ENCODE measurements around the gene CREG1. TPM values are rescaled to one million over a fixed set of nuclear protein-coding genes. Genes with fewer than 3 reads are reported as not detected.

CREG1 gene
- polyA plus RNA-seq, 1 donor from 2014 or later, result 13.0 TPM

GRCh38 chr1:167511374-167511986 is 42.1 kb downstream of the CREG1 start:
- peak overlapping the region in 1 of 4 donors; percentile 9 for H3K4me3 Mint-ChIP-seq
- H3K9me3 Mint-ChIP-seq, result no peaks in the 10 kb centered on the region
- H3K36me3 Mint-ChIP-seq, result no peaks in the 10 kb centered on the region
- H3K27ac Mint-ChIP-seq, result no peak overlapping the region
- peaks cover 0 to 4% (median 0%) of the 10 kb centered on the region in 3 donors for H3K4me1 Mint-ChIP-seq
- H3K27me3 Mint-ChIP-seq, result peaks cover 12% of the 10 kb centered on the region

- Mint-ChIP-seq H3K36me3 (no peaks in the 10 kb centered on the region), H3K27me3 (peaks cover 12% of the 10 kb centered on the region), H3K4me1 (peaks cover 0 to 4% (median 0%) of the 10 kb centered on the region in 3 donors), H3K27ac (no peak overlapping the region), H3K4me3 (no peak overlapping the region), H3K9me3 (no peaks in the 10 kb centered on the region)
These were observed 42.7 kb downstream of the CREG1 start for GRCh38 chr1:167510881-167511280.

- Mint-ChIP-seq H3K36me3 (no peaks in the 10 kb centered on the region), H3K27me3 (peaks cover 12% of the 10 kb centered on the region), H3K4me1 (peaks cover 0 to 4% (median 0%) of the 10 kb centered on the region in 3 donors), H3K27ac (no peak overlapping the region), H3K9me3 (no peaks in the 10 kb centered on the region), H3K4me3 (peak overlapping the region in 1 of 4 donors; percentile 49)
These were observed 43.3 kb downstream of the CREG1 start for GRCh38 chr1:167510244-167510643.

GRCh38 chr1:167509587-167509986 is 44.0 kb downstream of the CREG1 start:
- no peaks in the 10 kb centered on the region for H3K36me3 Mint-ChIP-seq
- H3K27ac Mint-ChIP-seq, result peak overlapping the region in 1 of 3 donors; percentile 36
- peaks cover 16% of the 10 kb centered on the region for H3K27me3 Mint-ChIP-seq
- H3K4me1 Mint-ChIP-seq, result peaks cover 0 to 4% (median 0%) of the 10 kb centered on the region in 3 donors
- no peaks in the 10 kb centered on the region for H3K9me3 Mint-ChIP-seq
- H3K4me3 Mint-ChIP-seq, result no peak overlapping the region

GRCh38 chr1:167507719-167508118 is 45.8 kb downstream of the CREG1 start:
- H3K27me3 Mint-ChIP-seq, result peaks cover 24% of the 10 kb centered on the region
- H3K27ac Mint-ChIP-seq, result no peak overlapping the region
- peaks cover 5 to 7% (median 6%) of the 10 kb centered on the region in 3 donors for H3K4me1 Mint-ChIP-seq
- H3K36me3 Mint-ChIP-seq, result no peaks in the 10 kb centered on the region
- no peak overlapping the region for H3K4me3 Mint-ChIP-seq
- H3K9me3 Mint-ChIP-seq, result no peaks in the 10 kb centered on the region

- Mint-ChIP-seq H3K27me3 (peaks cover 47% of the 10 kb centered on the region), H3K4me1 (peaks cover 19 to 26% (median 22%) of the 10 kb centered on the region in 3 donors), H3K4me3 (no peak overlapping the region), H3K27ac (no peak overlapping the region), H3K36me3 (no peaks in the 10 kb centered on the region), H3K9me3 (no peaks in the 10 kb centered on the region)
These were observed 49.1 kb downstream of the CREG1 start for GRCh38 chr1:167504467-167504827.

GRCh38 chr1:167503626-167504466 is 49.7 kb downstream of the CREG1 start:
- Mint-ChIP-seq H3K9me3 (no peaks in the 10 kb centered on the region), H3K4me3 (no peak overlapping the region), H3K27me3 (peaks cover 53% of the 10 kb centered on the region), H3K4me1 (peaks cover 21 to 28% (median 24%) of the 10 kb centered on the region in 3 donors), H3K36me3 (no peaks in the 10 kb centered on the region), H3K27ac (no peak overlapping the region)

GRCh38 chr1:167502719-167503462 is 50.7 kb downstream of the CREG1 start:
- Mint-ChIP-seq H3K9me3 (no peaks in the 10 kb centered on the region), H3K27me3 (peaks cover 54% of the 10 kb centered on the region), H3K36me3 (no peaks in the 10 kb centered on the region), H3K4me3 (no peak overlapping the region), H3K27ac (peak overlapping the region in 1 of 3 donors; percentile 28), H3K4me1 (peaks cover 21 to 34% (median 24%) of the 10 kb centered on the region in 3 donors)

- Mint-ChIP-seq H3K36me3 (no peaks in the 10 kb centered on the region), H3K4me3 (peak overlapping the region in 1 of 4 donors; percentile 59), H3K9me3 (no peaks in the 10 kb centered on the region), H3K4me1 (peaks cover 21 to 34% (median 24%) of the 10 kb centered on the region in 3 donors), H3K27me3 (peaks cover 55% of the 10 kb centered on the region), H3K27ac (peak overlapping the region in 1 of 3 donors; percentile 28)
These were observed 51.4 kb downstream of the CREG1 start for GRCh38 chr1:167502192-167502551.

- peaks cover 59% of the 10 kb centered on the region for H3K27me3 Mint-ChIP-seq
- no peaks in the 10 kb centered on the region for H3K36me3 Mint-ChIP-seq
- peak overlapping the region in 2 of 4 donors; percentile 15 to 59 for H3K4me3 Mint-ChIP-seq
- no peaks in the 10 kb centered on the region for H3K9me3 Mint-ChIP-seq
- peaks cover 21 to 34% (median 24%) of the 10 kb centered on the region in 3 donors for H3K4me1 Mint-ChIP-seq
- H3K27ac Mint-ChIP-seq, result peak overlapping the region in 1 of 3 donors; percentile 28
These were observed 51.9 kb downstream of the CREG1 start for GRCh38 chr1:167501515-167502191.

GRCh38 chr1:167500283-167500860 is 53.2 kb downstream of the CREG1 start:
- Mint-ChIP-seq H3K27ac (peak overlapping the region in 2 of 3 donors; percentile 7 to 69), H3K27me3 (peaks cover 69% of the 10 kb centered on the region), H3K36me3 (no peaks in the 10 kb centered on the region), H3K4me3 (peak overlapping the region in 1 of 4 donors; percentile 66), H3K4me1 (peaks cover 21 to 35% (median 24%) of the 10 kb centered on the region in 3 donors), H3K9me3 (no peaks in the 10 kb centered on the region)

GRCh38 chr1:167499664-167500101 is 53.9 kb downstream of the CREG1 start:
- Mint-ChIP-seq H3K4me1 (peaks cover 21 to 35% (median 24%) of the 10 kb centered on the region in 3 donors), H3K27ac (peak overlapping the region; percentile 7 to 69 (median 13)), H3K4me3 (peak overlapping the region; percentile 12 to 77 (median 51)), H3K36me3 (no peaks in the 10 kb centered on the region), H3K9me3 (no peaks in the 10 kb centered on the region), H3K27me3 (peaks cover 67% of the 10 kb centered on the region)

- Mint-ChIP-seq H3K36me3 (no peaks in the 10 kb centered on the region), H3K4me3 (peak overlapping the region in 2 of 4 donors; percentile 67 to 77), H3K9me3 (no peaks in the 10 kb centered on the region), H3K27ac (peak overlapping the region in 1 of 3 donors; percentile 13), H3K27me3 (peaks cover 70% of the 10 kb centered on the region), H3K4me1 (peaks cover 21 to 34% (median 24%) of the 10 kb centered on the region in 3 donors)
These were observed 54.5 kb downstream of the CREG1 start for GRCh38 chr1:167499106-167499505.

Measured in IgD-negative memory B cell (primary cell).